H1 (cell line): ENCODE results near the gene ALDH3A1.

Experiments
- CTCF ChIP-seq, 3 experiments: IDR thresholded peaks; 1 replicate in 2 of 3; 2 replicates in 1 of 3; pipeline versions ENCODE4 v1.5.1 to v1.6.1; 2011; ENCODE audit warnings: low read length in 3 of 3, mild to moderate bottlenecking in 3 of 3, inconsistent platforms in 2 of 3, low read depth in 1 of 3, moderate library complexity in 1 of 3; ENCODE audit not compliant: insufficient read depth in 1 of 3; ENCODE audit errors: control extremely low read depth in 1 of 3
- EZH2 ChIP-seq: fragments of 200-600 bp; sonication (generic); IDR thresholded peaks from 2 replicates; pipeline ENCODE4 v1.7.1; 2012; ENCODE audit warnings: low read depth, mild to moderate bottlenecking, moderate library complexity, low read length, inconsistent platforms; ENCODE audit not compliant: severe bottlenecking

DNA sequence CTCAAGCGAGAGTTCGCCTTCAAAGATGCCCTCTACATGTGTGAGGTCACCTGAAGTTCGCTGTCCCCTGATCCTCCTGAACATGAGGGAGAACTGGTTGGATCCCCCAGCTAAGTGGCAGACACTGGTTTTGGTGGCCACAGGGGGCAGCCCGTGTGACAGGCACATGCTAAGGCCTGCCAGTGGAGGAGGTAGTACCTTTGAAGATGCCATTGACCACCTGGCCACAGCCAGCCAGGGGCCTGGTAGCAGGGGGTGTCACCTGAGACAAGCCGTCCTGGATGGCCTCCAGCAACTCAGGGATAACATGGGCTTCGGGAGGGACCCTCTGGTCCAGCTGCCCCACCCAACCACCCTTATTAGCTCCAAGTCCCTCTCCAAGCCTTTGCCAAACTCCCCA lies 7.3 kb upstream of the ALDH3A1 start:
- TF ChIP-seq CTCF (IDR thresholded peaks at IDR 0.05; ENCODE audit: control extremely low read depth in 1 of 3, insufficient read depth in 1 of 3, low read depth in 1 of 3, low read length in 3 of 3): no peak
- no peak for TF ChIP-seq EZH2
